A549 (cell line): ENCODE measurements around the gene FBXO31. TPM values are rescaled to one million over a fixed set of nuclear protein-coding genes. Genes with fewer than 3 reads are reported as not detected.
"Not testable (repeated sequence)": the region's sequence is repeated elsewhere in the genome, so short reads cannot be mapped to it uniquely, and the experiment has no call there.

ENCODE experiments used
- ATAC-seq, 2 experiments: fragments of 200-7000 bp in 1 of 2; fragments of >200 bp in 1 of 2; cut with Nextera tagmentation in 1 of 2; cut with Tn5 transposase in 1 of 2; 3 replicates each; pipeline versions ENCODE4 v1.8.0 to v1.9.1; 2018 to 2020; ENCODE audit warnings: mild to moderate bottlenecking in 1 of 2, moderate library complexity in 1 of 2
- CTCF ChIA-PET: fragments of 300-600 bp; sonication (Branson Sonifier 250); formaldehyde crosslinking; extraction: SDS; loops from one replicate; lab custom pipeline; 2021; ENCODE audit warnings: antibody characterized with exemption, inconsistent platforms; lab: Yijun Ruan, JAX
- POLR2A ChIA-PET: fragments of 350-600 bp; formaldehyde crosslinking; extraction: SDS; loops from one replicate; lab custom pipeline; 2021; ENCODE audit warnings: antibody characterized with exemption, inconsistent platforms; lab: Yijun Ruan, JAX
- DNase-seq, 2 experiments: peaks; one replicate each; pipeline versions ENCODE4 v3.0.0 to v3.0.0-alpha.2; 2011 to 2016; ENCODE audit warnings: low read depth in 1 of 2, low spot score in 1 of 2
- FAIRE-seq: peaks from 2 replicates; lab custom pipeline; 2011; peaks lifted over from hg19 to GRCh38; lab: Jason Lieb, UNC
- H3K27ac ChIP-seq, 2 experiments: fragments of >200 bp; sonication (Bioruptor Twin); formaldehyde crosslinking; 3 replicates each; pipeline ENCODE4 v1.5.1; 2016 to 2017
- H3K4me1 ChIP-seq: fragments of >200 bp; sonication (Bioruptor Twin); formaldehyde crosslinking; 3 replicates; pipeline ENCODE4 v1.6.1; 2016
- H3K4me2 ChIP-seq: fragments of >200 bp; sonication (Bioruptor Twin); formaldehyde crosslinking; 3 replicates; pipeline ENCODE4 v1.6.1; 2016
- H3K4me3 ChIP-seq: fragments of >200 bp; sonication (Bioruptor Twin); formaldehyde crosslinking; 3 replicates; pipeline ENCODE4 v1.5.1; 2016
- H3K9me3 ChIP-seq: fragments of >200 bp; sonication (Bioruptor Twin); formaldehyde crosslinking; 3 replicates; pipeline ENCODE4 v1.6.1; 2016
- BCL3 ChIP-seq: fragments of >200 bp; sonication (Bioruptor Twin); formaldehyde crosslinking; IDR thresholded peaks from 3 replicates; pipeline ENCODE4 v1.6.1; 2016
- CBX8 ChIP-seq: fragments of 200-600 bp; sonication (generic); IDR thresholded peaks from 2 replicates; pipeline ENCODE4 v1.6.1; 2016
- CEBPB ChIP-seq, 2 experiments: fragments of >200 bp in 1 of 2; sonication (Bioruptor Twin) in 1 of 2; formaldehyde crosslinking in 1 of 2; IDR thresholded peaks; 2 replicates each; pipeline ENCODE4 v1.6.1; 2012 to 2016
- CHD2 ChIP-seq: fragments of 150-350 bp; IDR thresholded peaks from 2 replicates; pipeline ENCODE4 v1.6.1; 2014; ENCODE audit warnings: low read length; ENCODE audit not compliant: partially characterized antibody
- EHMT2 ChIP-seq: fragments of 200-600 bp; sonication (generic); IDR thresholded peaks from 2 replicates; pipeline ENCODE4 v1.6.1; 2016; ENCODE audit warnings: antibody characterized with exemption, low read depth, mild to moderate bottlenecking, moderate library complexity
- EP300 ChIP-seq, 2 experiments: fragments of >200 bp; sonication (Bioruptor Twin); formaldehyde crosslinking; IDR thresholded peaks; 2 replicates in 1 of 2; 3 replicates in 1 of 2; pipeline ENCODE4 v1.6.1; 2016 to 2017
- ESRRA ChIP-seq: fragments of 150-350 bp; IDR thresholded peaks from 2 replicates; pipeline ENCODE4 v1.6.1; 2014; ENCODE audit warnings: mild to moderate bottlenecking, low read length, borderline replicate concordance
- FOSL2 ChIP-seq, 2 experiments: fragments of 450-650 bp in 1 of 2; fragments of >200 bp in 1 of 2; sonication (Bioruptor Twin) in 1 of 2; formaldehyde crosslinking; IDR thresholded peaks; 2 replicates each; pipeline versions ENCODE4 v1.5.0 to v1.6.1; 2016 to 2020; ENCODE audit warnings: mild to moderate bottlenecking in 1 of 2, moderate library complexity in 1 of 2
- FOXS1 ChIP-seq: fragments of 250-450 bp; sonication (Bioruptor Pico); IDR thresholded peaks from 2 replicates; pipeline ENCODE4 v1.5.0; 2020; ENCODE audit warnings: mild to moderate bottlenecking, moderate library complexity
- HDAC2 ChIP-seq: fragments of 200-600 bp; sonication (generic); IDR thresholded peaks from 2 replicates; pipeline ENCODE4 v1.6.1; 2016
- HOXB5 ChIP-seq: fragments of 250-450 bp; sonication (Bioruptor Pico); IDR thresholded peaks from 2 replicates; pipeline ENCODE4 v1.5.0; 2020; ENCODE audit warnings: mild to moderate bottlenecking, moderate library complexity
- JUNB ChIP-seq: fragments of >200 bp; sonication (Bioruptor Twin); formaldehyde crosslinking; IDR thresholded peaks from 2 replicates; pipeline ENCODE4 v1.6.1; 2016
- MAFK ChIP-seq: fragments of 450-650 bp; IDR thresholded peaks from 2 replicates; pipeline ENCODE4 v1.6.1; 2014; ENCODE audit not compliant: partially characterized antibody
- MYC ChIP-seq: IDR thresholded peaks from 2 replicates; pipeline ENCODE4 v1.6.1; 2012; ENCODE audit warnings: mild to moderate bottlenecking, inconsistent platforms, low read length, improper control_type of control experiment, borderline replicate concordance
- POLR2A ChIP-seq: IDR thresholded peaks from 2 replicates; pipeline ENCODE4 v1.6.1; 2012; ENCODE audit warnings: mild to moderate bottlenecking, low read length
- POLR2AphosphoS2 ChIP-seq: conservative IDR thresholded peaks from 2 replicates; pipeline ENCODE4 v1.6.1; 2012; ENCODE audit warnings: low read length, improper control_type of control experiment, inconsistent platforms
- RARB ChIP-seq: fragments of 250-450 bp; sonication (Bioruptor Pico); IDR thresholded peaks from 2 replicates; pipeline ENCODE4 v1.8.0; 2021; ENCODE audit warnings: mild to moderate bottlenecking, moderate library complexity
- RCOR1 ChIP-seq: fragments of 150-350 bp; IDR thresholded peaks from 2 replicates; pipeline ENCODE4 v1.6.1; 2014; ENCODE audit warnings: antibody characterized with exemption, low read length, low read depth
- SREBF2 ChIP-seq: fragments of 450-650 bp; IDR thresholded peaks from 2 replicates; pipeline ENCODE4 v1.6.1; 2014; ENCODE audit warnings: mild to moderate bottlenecking, moderate library complexity
- TP53 ChIP-seq: fragments of 250-450 bp; sonication (Bioruptor Pico); IDR thresholded peaks from 2 replicates; pipeline ENCODE4 v1.5.0; 2021; ENCODE audit warnings: mild to moderate bottlenecking, moderate library complexity
- ZC3H11A ChIP-seq: fragments of 450-650 bp; IDR thresholded peaks from 2 replicates; pipeline ENCODE4 v1.6.1; 2014; ENCODE audit warnings: antibody characterized with exemption, mild to moderate bottlenecking
- WGBS: methylation state at CpG from one replicate; pipeline ENCODE4 v1.1.6; 2017; ENCODE audit errors: missing lambda C conversion rate; 5-methylcytosine and 5-hydroxymethylcytosine counted together
- polyA plus RNA-seq, 4 experiments: library from polyadenylated mRNA; depleted of rRNA in 3 of 4; stranded (reverse); fragments of >200 nt; fragmentation: RNase III in 1 of 4; extraction: RNeasy Plus Mini Kit Qiagen cat#74134 plus additional on column Dnase treatment in 1 of 4; gene quantifications; 2 replicates in 3 of 4; 3 replicates in 1 of 4; pipeline ENCODE4 v1.2.3, GENCODE V29; 2011 to 2017
- TF ChIP-seq, protein P1 (sequence below): fragments of >200 bp; sonication (Bioruptor Twin); formaldehyde crosslinking; IDR thresholded peaks from 3 replicates; pipeline ENCODE4 v1.5.1; 2016
- TF ChIP-seq, protein P2 (sequence below): fragments of 450-650 bp; IDR thresholded peaks from 2 replicates; pipeline ENCODE4 v1.6.1; 2014; ENCODE audit warnings: antibody characterized with exemption
- TF ChIP-seq, protein P3 (sequence below): fragments of >200 bp; sonication (Bioruptor Twin); formaldehyde crosslinking; IDR thresholded peaks from 2 replicates; pipeline ENCODE4 v1.6.1; 2016

Gene FBXO31
- polyA plus RNA-seq, 2 of the 4 experiments (the other 2 are of a cell fraction) = 10.5 to 11.1 TPM

- TF ChIP-seq TP53 (CRISPR knock-in tag) = no peak
- TF ChIP-seq FOXS1 (CRISPR knock-in tag) = no peak
- TF ChIP-seq POLR2AphosphoS2 = no peak
- no peak for TF ChIP-seq HOXB5 (CRISPR knock-in tag)
- TF ChIP-seq POLR2A = no peak
- TF ChIP-seq RCOR1 = no peak
- TF ChIP-seq, all 56 proteins: peak for 0
These were observed 19.7 kb downstream of the FBXO31 start (continued) for GRCh38 chr16:87363771-87364455.

DNA sequence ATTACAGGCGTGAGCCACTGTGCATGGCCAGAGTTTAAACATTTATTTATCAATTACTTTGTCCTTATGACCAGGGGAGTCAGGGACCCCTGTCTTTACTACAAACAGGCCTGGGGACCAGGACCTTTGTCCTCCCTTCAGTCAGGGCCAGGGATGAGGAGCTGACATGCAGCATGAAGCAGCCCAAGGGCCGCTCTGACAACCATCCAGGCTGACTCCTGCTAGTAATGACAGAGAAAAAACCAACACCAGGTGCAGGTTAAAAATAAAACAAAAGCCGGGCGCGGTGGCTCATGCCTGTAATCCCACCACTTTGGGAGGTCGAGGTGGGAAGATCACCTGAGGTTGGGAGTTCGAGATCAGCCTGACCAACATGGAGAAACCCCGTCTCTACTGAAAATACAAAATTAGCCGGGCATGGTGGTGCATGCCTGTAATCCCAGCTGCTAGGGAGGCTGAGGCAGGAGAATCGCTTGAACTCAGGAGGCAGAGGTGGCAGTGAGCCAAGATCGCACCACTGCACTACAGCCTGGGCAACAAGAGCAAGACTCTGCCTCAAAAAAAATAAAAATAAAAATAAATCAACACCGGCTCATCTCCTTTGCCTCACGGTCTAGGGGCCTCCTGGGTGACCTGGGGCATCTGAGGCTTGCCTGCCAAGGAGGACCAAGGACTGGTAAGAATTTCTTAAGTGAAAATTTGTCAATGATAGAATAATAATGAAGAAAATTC is 20.6 kb downstream of the FBXO31 start:
- H3K4me3 ChIP-seq, H3K4me2 ChIP-seq, FAIRE-seq, DNase-seq, POLR2A ChIA-PET, H3K9me3 ChIP-seq, H3K4me1 ChIP-seq, ATAC-seq, H3K27ac ChIP-seq: not testable (repeated sequence)
- CTCF ChIA-PET = interaction anchor here (0.9 kb wide), 1 partner anchor 487 kb away, joined by 4 read pairs; no protein-coding TSS in a partner anchor
- 94% methylated on average over 13 of the region's 13 CpGs for WGBS

GRCh38 chr16:87361916-87362619 is 21.5 kb downstream of the FBXO31 start:
- DNase-seq = no peak
- no peak overlapping the region for H3K27ac ChIP-seq
- ATAC-seq = no peak
- ChIA-PET POLR2A (no interaction called here), CTCF (interaction anchor here (0.9 kb wide), 1 partner anchor 488 kb away, joined by 4 read pairs; no protein-coding TSS in a partner anchor)
- WGBS = 92% methylated on average over 8 of the region's 8 CpGs
- no peaks in the 10 kb centered on the region for H3K4me1 ChIP-seq
- H3K4me3 ChIP-seq = no peak overlapping the region
- no peaks in the 10 kb centered on the region for H3K9me3 ChIP-seq
- FAIRE-seq = no peak
- TF ChIP-seq JUNB (no peak), RARB (CRISPR knock-in tag) (no peak), MYC (no peak), CHD2 (no peak), FOSL2 (IDR thresholded peaks at IDR 0.05) (no peak), FOSL2 (CRISPR knock-in tag; IDR thresholded peaks at IDR 0.05) (no peak), CBX8 (no peak)
- H3K4me2 ChIP-seq = no peak overlapping the region

DNA sequence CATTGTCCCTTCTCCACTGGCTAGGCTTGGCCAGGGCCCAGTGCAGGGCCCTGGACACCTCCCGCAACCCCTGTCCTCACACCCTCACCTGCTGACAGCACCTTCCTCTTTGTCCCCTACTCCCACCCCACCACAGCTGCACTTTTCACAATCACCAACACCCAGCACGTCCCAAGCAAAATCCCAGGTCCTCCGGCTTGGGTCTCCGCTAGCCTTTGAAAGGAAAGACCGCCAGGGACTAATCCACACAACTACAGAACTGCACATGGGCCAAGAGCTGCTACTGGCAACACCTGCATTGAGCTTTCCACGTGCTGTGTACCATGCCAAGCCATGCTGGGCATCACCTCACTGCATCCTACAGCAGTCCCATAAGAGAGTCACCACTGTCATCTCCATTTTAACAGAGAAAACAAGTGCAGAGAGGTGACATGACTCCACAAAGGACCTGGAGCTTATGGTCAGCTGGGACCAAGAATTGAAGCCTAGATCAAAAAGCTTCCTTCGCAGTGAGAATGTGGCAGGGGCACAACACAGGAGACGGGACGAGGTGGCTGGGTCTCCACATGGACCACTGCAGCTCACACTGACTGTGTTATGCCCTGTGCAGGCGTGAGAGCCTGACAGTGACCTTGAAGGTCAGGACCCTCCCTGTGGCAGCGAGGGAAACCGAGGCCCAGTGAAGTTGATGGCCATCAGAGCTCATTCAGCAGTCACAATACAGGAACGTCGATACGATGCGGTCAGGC is 22.5 kb downstream of the FBXO31 start:
- ATAC-seq = no peak
- WGBS = 95% methylated on average over 16 of the region's 16 CpGs
- Histone ChIP-seq H3K9me3 (no peaks in the 10 kb centered on the region), H3K4me2 (no peak overlapping the region), H3K4me1 (no peaks in the 10 kb centered on the region), H3K27ac (no peak overlapping the region), H3K4me3 (no peak overlapping the region)
- DNase-seq = no peak
- TF ChIP-seq EP300 (IDR thresholded peaks at IDR 0.05) = no peak
- TF ChIP-seq, protein P1, sequence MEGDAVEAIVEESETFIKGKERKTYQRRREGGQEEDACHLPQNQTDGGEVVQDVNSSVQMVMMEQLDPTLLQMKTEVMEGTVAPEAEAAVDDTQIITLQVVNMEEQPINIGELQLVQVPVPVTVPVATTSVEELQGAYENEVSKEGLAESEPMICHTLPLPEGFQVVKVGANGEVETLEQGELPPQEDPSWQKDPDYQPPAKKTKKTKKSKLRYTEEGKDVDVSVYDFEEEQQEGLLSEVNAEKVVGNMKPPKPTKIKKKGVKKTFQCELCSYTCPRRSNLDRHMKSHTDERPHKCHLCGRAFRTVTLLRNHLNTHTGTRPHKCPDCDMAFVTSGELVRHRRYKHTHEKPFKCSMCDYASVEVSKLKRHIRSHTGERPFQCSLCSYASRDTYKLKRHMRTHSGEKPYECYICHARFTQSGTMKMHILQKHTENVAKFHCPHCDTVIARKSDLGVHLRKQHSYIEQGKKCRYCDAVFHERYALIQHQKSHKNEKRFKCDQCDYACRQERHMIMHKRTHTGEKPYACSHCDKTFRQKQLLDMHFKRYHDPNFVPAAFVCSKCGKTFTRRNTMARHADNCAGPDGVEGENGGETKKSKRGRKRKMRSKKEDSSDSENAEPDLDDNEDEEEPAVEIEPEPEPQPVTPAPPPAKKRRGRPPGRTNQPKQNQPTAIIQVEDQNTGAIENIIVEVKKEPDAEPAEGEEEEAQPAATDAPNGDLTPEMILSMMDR = no peak
- no peak for TF ChIP-seq CEBPB (IDR thresholded peaks at IDR 0.05)
- no peak for TF ChIP-seq SREBF2
- TF ChIP-seq POLR2A = no peak
- no peak for TF ChIP-seq EHMT2
- TF ChIP-seq, protein P2, sequence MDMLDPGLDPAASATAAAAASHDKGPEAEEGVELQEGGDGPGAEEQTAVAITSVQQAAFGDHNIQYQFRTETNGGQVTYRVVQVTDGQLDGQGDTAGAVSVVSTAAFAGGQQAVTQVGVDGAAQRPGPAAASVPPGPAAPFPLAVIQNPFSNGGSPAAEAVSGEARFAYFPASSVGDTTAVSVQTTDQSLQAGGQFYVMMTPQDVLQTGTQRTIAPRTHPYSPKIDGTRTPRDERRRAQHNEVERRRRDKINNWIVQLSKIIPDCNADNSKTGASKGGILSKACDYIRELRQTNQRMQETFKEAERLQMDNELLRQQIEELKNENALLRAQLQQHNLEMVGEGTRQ = no peak
- TF ChIP-seq MAFK = no peak
- no peak for TF ChIP-seq FOSL2 (IDR thresholded peaks at IDR 0.05)
- TF ChIP-seq FOSL2 (CRISPR knock-in tag; IDR thresholded peaks at IDR 0.05) = no peak
- no peak for TF ChIP-seq BCL3
- no peak for TF ChIP-seq HDAC2
- TF ChIP-seq ESRRA = no peak
- TF ChIP-seq ZC3H11A = no peak
- TF ChIP-seq, protein P3, sequence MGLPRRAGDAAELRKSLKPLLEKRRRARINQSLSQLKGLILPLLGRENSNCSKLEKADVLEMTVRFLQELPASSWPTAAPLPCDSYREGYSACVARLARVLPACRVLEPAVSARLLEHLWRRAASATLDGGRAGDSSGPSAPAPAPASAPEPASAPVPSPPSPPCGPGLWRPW = no peak
- ChIA-PET POLR2A (no interaction called here), CTCF (interaction anchor here (1.4 kb wide), 1 partner anchor 13 kb away, joined by 4 read pairs; no protein-coding TSS in a partner anchor)
- FAIRE-seq = no peak
